ENCODE data around the gene DTX3. TPM values are rescaled to one million over a fixed set of nuclear protein-coding genes. Genes with fewer than 3 reads are reported as not detected.
"Not testable (repeated sequence)": the region's sequence is repeated elsewhere in the genome, so short reads cannot be mapped to it uniquely, and the experiment has no call there.

The DTX3 gene
- total and polyA plus RNA-seq, 4 experiments from 2014 or later: 4.2 to 37.1 (median 20.0) TPM

- H3K4me3 ChIP-seq (ENCODE audit: low read length in 2 of 2); H3K27ac ChIP-seq (ENCODE audit: low read depth, low read length); DNase-seq; H3K27me3 Mint-ChIP-seq; H3K36me3 ChIP-seq (ENCODE audit: insufficient read depth, low read length); H3K9me3 ChIP-seq (ENCODE audit: control insufficient read depth in 1 of 2, low read length in 2 of 2); intact Hi-C loops (cut with micrococcal nuclease); H3K9me3 Mint-ChIP-seq; H3K27me3 ChIP-seq (ENCODE audit: insufficient read depth, low read length): not testable (repeated sequence)
- Mint-ChIP-seq H3K27ac (peak overlapping the region in 2 of 7 donors; percentile 12 to 19), H3K4me3 (peak overlapping the region in 1 of 8 donors; percentile 25), H3K4me1 (peaks cover 23 to 39% (median 29%) of the 10 kb centered on the region in 4 donors), H3K36me3 (peaks cover 4 to 11% of the 10 kb centered on the region in 2 donors)
- H3K4me1 ChIP-seq (ENCODE audit: insufficient read depth, low read length): peaks cover 27% of the 10 kb centered on the region
- ChIA-PET POLR2A (ENCODE audit: partially characterized antibody) (interaction anchor here (0.6 kb wide), 1 partner anchor 122 kb away, joined by 3 read pairs; no protein-coding TSS in a partner anchor), CTCF (ENCODE audit: partially characterized antibody) (interaction anchor here (1.2 to 2.2 kb wide), 2 partner anchors 16 to 44 kb away, joined by 5 to 6 read pairs; partner anchors contain the start of gene B4GALNT1)
Measured at GRCh38 chr12:57588951-57589610, 15.5 kb upstream of the DTX3 start.

- POLR2A ChIA-PET (ENCODE audit: partially characterized antibody): interaction anchor here (0.8 to 1.7 kb wide), 8 partner anchors 9 to 162 kb away, joined by 3 to 5 read pairs (median 4); partner anchors contain the start of genes CDK4, GLI1 and TSPAN31
- peaks cover 23 to 39% (median 30%) of the 10 kb centered on the region in 4 donors for H3K4me1 Mint-ChIP-seq
- H3K9me3 Mint-ChIP-seq: no peaks in the 10 kb centered on the region
- Histone ChIP-seq H3K36me3 (ENCODE audit: insufficient read depth, low read length) (peaks cover 5% of the 10 kb centered on the region), H3K4me1 (ENCODE audit: insufficient read depth, low read length) (peaks cover 27% of the 10 kb centered on the region), H3K4me3 (ENCODE audit: low read length in 2 of 2) (peak overlapping the region; percentile 54 to 87), H3K9me3 (ENCODE audit: control insufficient read depth in 1 of 2, low read length in 2 of 2) (no peaks in the 10 kb centered on the region), H3K27ac (ENCODE audit: low read depth, low read length) (peak overlapping the region; percentile 63), H3K27me3 (ENCODE audit: insufficient read depth, low read length) (no peaks in the 10 kb centered on the region)
- intact Hi-C loops (cut with micrococcal nuclease): loop anchor here (2.0 kb wide), 3 partner anchors 20 to 44 kb away; partner anchors contain the start of genes ARHGEF25 and DCTN2
- H3K4me3 Mint-ChIP-seq: peak overlapping the region; percentile 86 to 92 (median 90)
- no peak for DNase-seq
- H3K36me3 Mint-ChIP-seq: peaks cover 10 to 18% of the 10 kb centered on the region in 2 donors
- no peaks in the 10 kb centered on the region for H3K27me3 Mint-ChIP-seq
- CTCF ChIA-PET (ENCODE audit: partially characterized antibody): interaction anchor here (0.6 to 4.2 kb wide), 7 partner anchors 7 to 131 kb away, joined by 3 to 60 read pairs (median 5); partner anchors contain the start of genes B4GALNT1, GLI1 and OS9
- peak overlapping the region; percentile 73 to 96 (median 91) for H3K27ac Mint-ChIP-seq
Measured at GRCh38 chr12:57590479-57590863, 14.2 kb upstream of the DTX3 start.

DNA sequence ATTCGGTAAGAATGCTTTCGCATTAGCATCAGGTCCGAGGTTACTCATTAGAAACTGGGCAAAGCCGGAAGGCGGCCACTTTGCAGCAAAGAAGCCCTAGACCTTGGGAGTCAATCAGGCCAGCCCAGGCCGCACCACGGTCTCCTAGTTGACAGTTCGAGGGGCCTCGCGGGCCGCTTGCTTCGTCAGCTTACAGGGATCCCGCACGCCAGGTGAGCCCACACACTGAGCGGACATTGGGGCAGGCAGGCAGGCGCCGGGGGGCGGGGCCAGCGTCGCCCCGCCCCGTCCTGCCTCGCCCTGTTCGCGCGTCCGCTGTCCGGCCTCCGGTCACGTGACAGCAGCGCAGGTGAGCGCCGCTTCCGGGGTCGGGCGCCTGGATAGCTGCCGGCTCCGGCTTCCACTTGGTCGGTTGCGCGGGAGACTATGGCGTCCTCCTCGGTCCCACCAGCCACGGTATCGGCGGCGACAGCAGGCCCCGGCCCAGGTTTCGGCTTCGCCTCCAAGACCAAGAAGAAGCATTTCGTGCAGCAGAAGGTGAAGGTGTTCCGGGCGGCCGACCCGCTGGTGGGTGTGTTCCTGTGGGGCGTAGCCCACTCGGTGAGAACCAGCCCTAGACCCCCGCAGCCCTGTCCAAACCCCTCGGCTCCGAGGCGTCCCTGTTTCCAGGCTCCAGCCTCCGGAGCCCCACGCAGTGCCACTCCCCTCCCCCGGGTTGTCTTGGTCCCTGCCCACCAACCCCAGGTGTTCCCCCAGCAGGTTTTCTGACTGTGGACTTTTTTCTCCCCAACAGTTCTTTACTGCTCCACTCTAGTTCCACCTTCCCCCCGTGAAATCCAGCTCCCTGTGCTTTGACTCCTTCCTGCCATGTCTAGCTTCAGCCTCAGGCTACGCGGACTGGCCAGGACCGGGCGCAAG lies 13.5 kb upstream of the DTX3 start, which contains the start of gene PIP4K2C:
Gene PIP4K2C, plus strand, starts transcription at position 329 of the 918 bp plus-strand sequence. Its CDS starts 98 bp downstream, at position 427.
- POLR2A ChIA-PET (ENCODE audit: partially characterized antibody): interaction anchor here (0.8 to 1.9 kb wide), 13 partner anchors 9 to 161 kb away, joined by 3 to 7 read pairs (median 4); partner anchors contain the start of genes CDK4, DTX3, GLI1 and TSPAN31
- peak within 1 kb of the TSS; percentile 86 to 92 (median 90) for H3K4me3 Mint-ChIP-seq
- H3K4me3 ChIP-seq (ENCODE audit: low read length in 2 of 2): peak within 1 kb of the TSS; percentile 54 to 87
- peak; percentile 73 to 83 (median 75) for DNase-seq
- CTCF ChIA-PET (ENCODE audit: partially characterized antibody): interaction anchor here (1.0 to 4.2 kb wide), 8 partner anchors 8 to 42 kb away, joined by 3 to 60 read pairs (median 5); partner anchors contain the start of gene B4GALNT1
- no peaks in the 10 kb centered on the region for H3K27me3 Mint-ChIP-seq
- intact Hi-C loops (cut with micrococcal nuclease): loop anchor here (1.0 to 2.0 kb wide), 6 partner anchors 8 to 129 kb away; partner anchors contain the start of genes ARHGEF25, DCTN2 and DDIT3
- peaks cover 27% of the 10 kb centered on the region for H3K4me1 ChIP-seq (ENCODE audit: insufficient read depth, low read length)
- peaks cover 16 to 24% of the 10 kb centered on the region in 2 donors for H3K36me3 Mint-ChIP-seq
- H3K27me3 ChIP-seq (ENCODE audit: insufficient read depth, low read length): no peaks in the 10 kb centered on the region
- H3K27ac ChIP-seq (ENCODE audit: low read depth, low read length): peak within 1 kb of the TSS; percentile 63
- H3K9me3 Mint-ChIP-seq: no peaks in the 10 kb centered on the region
- H3K27ac Mint-ChIP-seq: peak within 1 kb of the TSS; percentile 73 to 96 (median 91)
- H3K36me3 ChIP-seq (ENCODE audit: insufficient read depth, low read length): peaks cover 10% of the 10 kb centered on the region
- H3K9me3 ChIP-seq (ENCODE audit: control insufficient read depth in 1 of 2, low read length in 2 of 2): no peaks in the 10 kb centered on the region
- peaks cover 23 to 39% (median 30%) of the 10 kb centered on the region in 4 donors for H3K4me1 Mint-ChIP-seq

DNA sequence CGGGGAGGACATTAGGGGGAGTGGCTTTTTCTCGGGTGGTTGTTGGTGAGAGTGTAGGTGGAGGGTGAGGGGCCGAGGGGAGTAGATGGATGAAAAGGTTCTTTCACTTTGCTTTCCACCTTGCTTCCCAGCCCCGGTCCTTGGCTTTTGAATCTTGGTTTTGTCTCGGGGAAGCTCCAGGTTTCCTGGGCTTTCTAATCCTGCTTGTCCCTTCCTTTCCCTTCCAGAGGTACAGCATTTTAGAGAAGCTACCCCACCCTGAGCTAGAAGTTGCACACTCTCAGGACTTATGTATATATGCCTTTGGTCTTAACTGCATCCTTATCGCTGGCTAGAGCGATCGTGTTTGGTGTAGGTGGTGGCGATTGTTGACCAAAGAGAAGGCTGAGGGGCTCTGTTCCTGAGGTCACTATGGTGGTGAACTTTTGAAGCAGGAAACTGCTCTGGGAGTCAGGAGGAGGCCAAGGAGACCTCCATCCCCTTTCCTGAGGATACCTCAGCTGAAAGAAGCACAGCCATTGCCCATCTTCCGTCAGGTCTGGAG lies 12.8 kb upstream of the DTX3 start:
- peak overlapping the region; percentile 73 to 96 (median 91) for H3K27ac Mint-ChIP-seq
- POLR2A ChIA-PET (ENCODE audit: partially characterized antibody): interaction anchor here (0.9 to 1.9 kb wide), 8 partner anchors 9 to 160 kb away, joined by 3 to 7 read pairs (median 4); partner anchors contain the start of genes CDK4, DTX3 and TSPAN31
- intact Hi-C loops (cut with micrococcal nuclease): loop anchor here (1.0 to 2.0 kb wide), 6 partner anchors 9 to 130 kb away; partner anchors contain the start of genes ARHGEF25, DCTN2 and DDIT3
- peak overlapping the region; percentile 63 for H3K27ac ChIP-seq (ENCODE audit: low read depth, low read length)
- H3K4me3 ChIP-seq (ENCODE audit: low read length in 2 of 2): peak overlapping the region; percentile 54 to 87
- peaks cover 27% of the 10 kb centered on the region for H3K4me1 ChIP-seq (ENCODE audit: insufficient read depth, low read length)
- CTCF ChIA-PET (ENCODE audit: partially characterized antibody): interaction anchor here (1.0 to 4.2 kb wide), 7 partner anchors 8 to 42 kb away, joined by 3 to 60 read pairs (median 5); partner anchors contain the start of gene B4GALNT1
- peaks cover 23 to 39% (median 30%) of the 10 kb centered on the region in 4 donors for H3K4me1 Mint-ChIP-seq
- peak in 1 of 5 donors; percentile 51 for DNase-seq
- no peaks in the 10 kb centered on the region for H3K9me3 Mint-ChIP-seq
- peak overlapping the region; percentile 86 to 92 (median 90) for H3K4me3 Mint-ChIP-seq
- H3K27me3 Mint-ChIP-seq: no peaks in the 10 kb centered on the region
- peaks cover 15% of the 10 kb centered on the region for H3K36me3 ChIP-seq (ENCODE audit: insufficient read depth, low read length)
- no peaks in the 10 kb centered on the region for H3K27me3 ChIP-seq (ENCODE audit: insufficient read depth, low read length)
- no peaks in the 10 kb centered on the region for H3K9me3 ChIP-seq (ENCODE audit: control insufficient read depth in 1 of 2, low read length in 2 of 2)
- peaks cover 19 to 30% of the 10 kb centered on the region in 2 donors for H3K36me3 Mint-ChIP-seq

- Mint-ChIP-seq H3K27ac (peak overlapping the region in 6 of 7 donors; percentile 19 to 96 (median 91)), H3K36me3 (peaks cover 27 to 38% of the 10 kb centered on the region in 2 donors), H3K9me3 (no peaks in the 10 kb centered on the region), H3K4me1 (peaks cover 23 to 39% (median 30%) of the 10 kb centered on the region in 4 donors), H3K27me3 (no peaks in the 10 kb centered on the region), H3K4me3 (peak overlapping the region; percentile 86 to 92 (median 90))
- H3K27me3 ChIP-seq (ENCODE audit: insufficient read depth, low read length): no peaks in the 10 kb centered on the region
- CTCF ChIA-PET (ENCODE audit: partially characterized antibody): interaction anchor here (1.2 to 4.2 kb wide), 6 partner anchors 8 to 134 kb away, joined by 3 to 60 read pairs (median 5); partner anchors contain the start of gene GLI1
- POLR2A ChIA-PET (ENCODE audit: partially characterized antibody): interaction anchor here (0.6 to 1.9 kb wide), 4 partner anchors 12 to 1455 kb away, joined by 3 to 7 read pairs (median 4); partner anchors contain the start of gene DTX3
- intact Hi-C loops (cut with micrococcal nuclease): no loop called here
- DNase-seq: no peak
- no peak overlapping the region for H3K27ac ChIP-seq (ENCODE audit: low read depth, low read length)
- no peaks in the 10 kb centered on the region for H3K9me3 ChIP-seq (ENCODE audit: control insufficient read depth in 1 of 2, low read length in 2 of 2)
- no peak overlapping the region for H3K4me3 ChIP-seq (ENCODE audit: low read length in 2 of 2)
- peaks cover 27% of the 10 kb centered on the region for H3K4me1 ChIP-seq (ENCODE audit: insufficient read depth, low read length)
- H3K36me3 ChIP-seq (ENCODE audit: insufficient read depth, low read length): peaks cover 21% of the 10 kb centered on the region
Measured at GRCh38 chr12:57592551-57593165, 12.0 kb upstream of the DTX3 start.

DNA sequence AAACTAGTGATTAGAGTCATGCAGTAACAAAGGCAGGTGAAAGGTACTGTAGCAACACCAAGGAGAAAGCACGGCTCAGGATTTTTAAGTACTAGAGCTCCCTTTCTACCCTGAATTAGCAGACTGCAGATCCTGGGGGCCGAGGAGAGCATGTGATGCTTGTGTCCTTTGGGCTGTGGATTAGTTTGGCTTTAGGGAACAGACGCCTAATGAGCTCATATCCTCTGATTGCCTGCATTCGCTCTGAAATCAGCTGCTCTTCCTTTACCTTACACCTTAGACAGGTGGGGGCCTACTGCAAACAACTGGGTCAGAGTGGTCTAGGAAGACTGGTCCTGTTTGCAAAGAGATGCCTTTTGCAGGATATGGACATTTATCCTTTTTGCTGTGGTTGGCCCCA lies 11.4 kb upstream of the DTX3 start:
- DNase-seq: no peak
- Mint-ChIP-seq H3K27me3 (no peaks in the 10 kb centered on the region), H3K4me3 (peak overlapping the region in 2 of 8 donors; percentile 52 to 88), H3K4me1 (peaks cover 23 to 39% (median 30%) of the 10 kb centered on the region in 4 donors), H3K36me3 (peaks cover 30 to 40% of the 10 kb centered on the region in 2 donors), H3K27ac (peak overlapping the region in 2 of 7 donors; percentile 35 to 73), H3K9me3 (no peaks in the 10 kb centered on the region)
- H3K4me1 ChIP-seq (ENCODE audit: insufficient read depth, low read length): peaks cover 27% of the 10 kb centered on the region
- POLR2A ChIA-PET (ENCODE audit: partially characterized antibody): interaction anchor here (0.9 to 1.9 kb wide), 3 partner anchors 10 to 131 kb away, joined by 3 to 7 read pairs (median 3); partner anchors contain the start of gene DTX3
- H3K36me3 ChIP-seq (ENCODE audit: insufficient read depth, low read length): peaks cover 21% of the 10 kb centered on the region
- no peak overlapping the region for H3K27ac ChIP-seq (ENCODE audit: low read depth, low read length)
- H3K4me3 ChIP-seq (ENCODE audit: low read length in 2 of 2): no peak overlapping the region
- no peaks in the 10 kb centered on the region for H3K9me3 ChIP-seq (ENCODE audit: control insufficient read depth in 1 of 2, low read length in 2 of 2)
- CTCF ChIA-PET (ENCODE audit: partially characterized antibody): interaction anchor here (1.1 to 4.2 kb wide), 7 partner anchors 10 to 134 kb away, joined by 3 to 60 read pairs (median 4); partner anchors contain the start of genes B4GALNT1 and GLI1
- intact Hi-C loops (cut with micrococcal nuclease): no loop called here
- H3K27me3 ChIP-seq (ENCODE audit: insufficient read depth, low read length): no peaks in the 10 kb centered on the region
